Loucy (cell line): ENCODE measurements around the gene QSOX1.

Experiments used
- CTCF ChIP-seq: fragments of 200-600 bp; sonication (generic); conservative IDR thresholded peaks from 2 replicates; pipeline ENCODE4 v1.5.1; 2014; ENCODE audit warnings: mild to moderate bottlenecking, antibody characterized with exemption, low read length
- EZH2phosphoT487 ChIP-seq: fragments of 200-600 bp; IDR thresholded peaks from 2 replicates; pipeline ENCODE4 v1.6.1; 2018; ENCODE audit warnings: antibody characterized with exemption, mild to moderate bottlenecking, moderate library complexity, borderline replicate concordance

GRCh38 chr1:180238675-180239074 lies 84.0 kb downstream of the QSOX1 start:
- TF ChIP-seq CTCF (no peak), EZH2phosphoT487 (no peak)
